Activated naive CD8-positive, alpha-beta T cell treated with anti-CD3 and anti-CD28 coated beads for 36 hours (primary cell): ENCODE measurements around the gene KIFC1. TPM values are rescaled to one million over a fixed set of nuclear protein-coding genes. Genes with fewer than 3 reads are reported as not detected.
A peak's percentile ranks its signal among the peaks of the same experiment; 100 is the strongest.
"Not testable (repeated sequence)": the region's sequence is repeated elsewhere in the genome, so short reads cannot be mapped to it uniquely, and the experiment has no call there.

ENCODE experiments used
- DNase-seq: peaks from one replicate; pipeline ENCODE4 v3.0.0; 2021
- H3K27ac Mint-ChIP-seq: one replicate; pipeline ENCODE4 v1.8.0; 2022; ENCODE audit warnings: mild to moderate bottlenecking, moderate library complexity, mixed read lengths
- H3K27me3 Mint-ChIP-seq: one replicate; pipeline ENCODE4 v1.8.0; 2022; ENCODE audit warnings: mild to moderate bottlenecking, mixed read lengths
- H3K36me3 Mint-ChIP-seq: one replicate; pipeline ENCODE4 v1.8.0; 2021; ENCODE audit warnings: mild to moderate bottlenecking, mixed read lengths
- H3K4me1 Mint-ChIP-seq: one replicate; pipeline ENCODE4 v1.8.0; 2021; ENCODE audit warnings: mixed read lengths
- H3K4me3 Mint-ChIP-seq: one replicate; pipeline ENCODE4 v1.8.0; 2022; ENCODE audit warnings: mild to moderate bottlenecking, moderate library complexity, mixed read lengths
- H3K9me3 Mint-ChIP-seq: one replicate; pipeline ENCODE4 v1.8.0; 2022; ENCODE audit warnings: mixed read lengths
- total RNA-seq, 2 experiments: library from RNA; stranded (reverse); gene quantifications; one replicate each; pipeline ENCODE4 v1.2.3, GENCODE V29; 2021

The KIFC1 gene
- 10 to 100 TPM; 74.1 to 76.9 TPM for total RNA-seq

DNA sequence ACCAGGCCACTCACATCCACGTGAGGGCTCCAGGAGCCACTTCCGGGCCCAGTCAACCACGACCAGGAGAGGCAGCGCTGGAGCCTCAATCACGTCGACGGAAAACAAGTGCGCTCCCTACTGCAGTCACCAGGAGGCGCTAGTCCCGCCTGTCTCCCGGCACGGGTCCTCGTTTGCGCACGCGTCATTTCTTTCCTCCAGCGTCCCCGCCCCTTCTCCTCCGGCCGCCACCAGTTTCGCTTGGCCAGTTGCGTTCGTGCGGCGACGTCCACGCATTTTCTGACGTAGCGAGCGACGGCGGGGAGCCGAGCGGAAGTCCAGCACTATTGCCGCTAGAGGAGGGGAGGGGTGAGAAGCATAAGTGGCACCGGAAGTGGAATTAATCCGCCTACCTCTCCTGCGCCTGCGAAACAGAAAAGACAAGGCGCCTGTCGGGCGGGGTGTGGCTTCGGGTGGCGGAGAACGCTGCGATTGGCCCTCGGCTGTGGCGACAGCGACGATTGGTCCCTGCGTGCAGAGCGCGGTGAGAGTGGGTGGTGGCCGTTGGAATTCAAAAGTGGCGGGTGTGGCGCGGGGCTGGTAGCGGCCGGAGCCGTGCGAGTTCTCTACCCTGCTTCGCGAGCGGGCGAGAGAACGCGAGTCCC, at the start of gene KIFC1:
TSS of gene KIFC1 (plus strand) at position 546 of the 644 bp plus-strand sequence. CDS start 163 bp downstream, outside the sequence.
- H3K4me1 Mint-ChIP-seq = peaks cover 33% of the 10 kb centered on the region
- peak within 1 kb of the TSS; percentile 96 for H3K27ac Mint-ChIP-seq
- H3K9me3 Mint-ChIP-seq = no peaks in the 10 kb centered on the region
- peak within 1 kb of the TSS; percentile 88 for H3K4me3 Mint-ChIP-seq
- DNase-seq = peak; percentile 99
- peaks cover 23% of the 10 kb centered on the region for H3K36me3 Mint-ChIP-seq
- H3K27me3 Mint-ChIP-seq = no peaks in the 10 kb centered on the region

GRCh38 chr6:33343606-33343952, 48.0 kb upstream of the KIFC1 start:
- DNase-seq, H3K36me3 Mint-ChIP-seq, H3K9me3 Mint-ChIP-seq, H3K27me3 Mint-ChIP-seq, H3K4me3 Mint-ChIP-seq: not testable (repeated sequence)
- Mint-ChIP-seq H3K4me1 (peaks cover 22% of the 10 kb centered on the region), H3K27ac (peak overlapping the region; percentile 71)

DNA sequence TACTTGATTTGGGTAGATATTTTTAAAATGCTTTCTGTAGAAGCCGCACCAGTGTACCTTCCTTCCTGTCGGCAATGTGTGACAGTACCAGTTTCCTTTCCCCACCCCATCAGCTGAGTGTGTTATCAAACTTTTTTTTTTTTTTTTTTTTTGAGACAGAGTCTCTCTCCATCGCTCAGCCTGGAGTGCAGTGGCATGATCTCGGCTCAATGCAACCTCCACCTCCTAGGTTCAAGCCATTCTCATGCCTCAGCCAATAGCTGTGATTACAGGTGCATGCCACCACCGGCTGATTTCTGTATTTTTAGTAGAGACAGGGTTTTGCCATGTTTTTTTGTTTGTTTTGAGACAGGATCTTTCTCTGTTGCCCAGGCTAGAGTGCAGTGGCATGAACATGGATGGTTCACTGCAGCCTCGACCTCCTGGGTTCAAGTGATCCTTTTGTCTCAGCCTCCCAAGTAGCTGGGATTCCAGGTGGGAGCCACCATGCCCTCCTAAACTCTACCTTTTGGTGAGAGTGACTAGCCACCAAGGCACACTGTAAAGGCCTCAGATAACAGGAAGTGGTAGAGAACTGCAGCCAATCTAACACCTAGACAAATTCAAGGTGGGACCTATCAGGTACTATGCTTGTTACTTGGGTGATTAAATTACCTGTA, 47.5 kb upstream of the KIFC1 start:
- no peaks in the 10 kb centered on the region for H3K36me3 Mint-ChIP-seq
- H3K9me3 Mint-ChIP-seq = no peaks in the 10 kb centered on the region
- peaks cover 22% of the 10 kb centered on the region for H3K4me1 Mint-ChIP-seq
- peak overlapping the region; percentile 71 for H3K27ac Mint-ChIP-seq
- H3K4me3 Mint-ChIP-seq = peak overlapping the region; percentile 22
- no peaks in the 10 kb centered on the region for H3K27me3 Mint-ChIP-seq
- peak; percentile 20 for DNase-seq

DNA sequence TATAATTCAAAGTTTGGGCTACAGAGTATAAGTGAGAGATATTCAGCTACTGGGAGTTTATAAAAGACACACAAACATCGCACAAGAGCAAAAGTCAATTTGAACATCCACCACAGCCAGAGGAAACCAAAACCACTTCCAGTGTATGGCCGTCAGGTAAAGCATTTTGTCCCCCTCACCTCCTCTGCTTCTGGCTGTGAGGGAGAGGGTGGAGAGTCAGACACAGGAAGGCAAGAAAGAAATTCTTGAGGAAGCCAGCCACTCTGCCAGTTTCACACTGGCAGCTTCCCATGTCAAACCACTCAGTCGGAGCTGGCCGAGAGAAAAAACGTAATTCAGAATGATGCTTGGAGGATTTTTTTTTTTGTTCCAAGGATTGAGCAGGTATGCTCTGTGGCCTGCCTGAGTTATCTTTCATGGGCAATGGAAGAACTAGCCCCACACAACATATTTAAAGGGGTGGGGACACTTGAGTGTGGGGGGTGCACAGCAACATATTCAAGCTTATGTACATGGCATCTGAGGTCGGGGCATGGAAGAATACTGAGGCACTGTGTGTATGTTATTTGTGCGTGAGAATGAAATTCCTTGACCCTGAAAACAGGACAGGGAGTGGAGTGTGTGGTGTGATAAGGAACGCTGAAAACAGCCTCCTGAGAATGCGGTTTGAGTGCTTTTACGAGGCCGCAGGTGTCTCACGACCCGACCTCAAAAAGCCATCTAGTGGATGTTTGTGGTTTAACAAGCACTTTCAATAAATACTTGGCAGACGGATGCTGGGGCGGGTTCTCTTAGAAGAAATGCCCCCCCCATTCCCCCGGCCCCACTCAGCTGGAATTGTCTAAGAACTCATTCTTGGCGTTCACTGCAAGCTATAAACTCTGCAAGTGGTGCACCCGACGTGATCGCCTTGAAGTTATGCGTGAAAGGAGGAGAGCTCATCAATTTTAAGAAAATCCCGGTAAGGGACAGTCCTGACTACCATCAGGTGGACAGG, 46.6 kb upstream of the KIFC1 start:
- Mint-ChIP-seq H3K36me3 (no peaks in the 10 kb centered on the region), H3K27me3 (no peaks in the 10 kb centered on the region), H3K4me1 (peaks cover 22% of the 10 kb centered on the region), H3K27ac (peak overlapping the region; percentile 71), H3K4me3 (peak overlapping the region; percentile 67), H3K9me3 (no peaks in the 10 kb centered on the region)
- peak; percentile 50 for DNase-seq

DNA sequence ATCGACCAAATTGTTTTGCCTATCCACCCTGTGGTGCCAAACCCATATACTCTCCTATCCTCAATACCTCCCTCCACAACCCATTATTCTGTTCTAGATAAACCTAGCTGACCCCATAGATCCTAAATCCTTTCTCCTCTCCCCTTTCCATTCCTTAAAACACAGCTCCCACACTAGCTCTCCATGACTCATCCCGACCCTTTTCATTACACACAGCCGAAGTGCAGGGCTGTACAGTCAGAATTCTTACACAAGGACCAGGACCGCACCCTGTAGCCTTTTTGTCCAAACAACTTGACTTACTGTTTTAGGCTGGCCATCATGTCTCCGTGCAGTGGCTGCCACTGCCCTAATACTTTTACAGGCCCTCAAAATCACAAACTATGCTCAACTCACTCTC, 44.7 kb upstream of the KIFC1 start:
- not testable (repeated sequence) for DNase-seq, H3K36me3 Mint-ChIP-seq, H3K4me3 Mint-ChIP-seq, H3K9me3 Mint-ChIP-seq, H3K27ac Mint-ChIP-seq, H3K27me3 Mint-ChIP-seq
- peaks cover 18% of the 10 kb centered on the region for H3K4me1 Mint-ChIP-seq

- no peak for DNase-seq
- Mint-ChIP-seq H3K4me3 (no peak overlapping the region), H3K27me3 (no peaks in the 10 kb centered on the region), H3K9me3 (no peaks in the 10 kb centered on the region), H3K36me3 (no peaks in the 10 kb centered on the region), H3K27ac (no peak overlapping the region), H3K4me1 (peaks cover 18% of the 10 kb centered on the region)
Measured at GRCh38 chr6:33347816-33348215, 43.8 kb upstream of the KIFC1 start.

DNA sequence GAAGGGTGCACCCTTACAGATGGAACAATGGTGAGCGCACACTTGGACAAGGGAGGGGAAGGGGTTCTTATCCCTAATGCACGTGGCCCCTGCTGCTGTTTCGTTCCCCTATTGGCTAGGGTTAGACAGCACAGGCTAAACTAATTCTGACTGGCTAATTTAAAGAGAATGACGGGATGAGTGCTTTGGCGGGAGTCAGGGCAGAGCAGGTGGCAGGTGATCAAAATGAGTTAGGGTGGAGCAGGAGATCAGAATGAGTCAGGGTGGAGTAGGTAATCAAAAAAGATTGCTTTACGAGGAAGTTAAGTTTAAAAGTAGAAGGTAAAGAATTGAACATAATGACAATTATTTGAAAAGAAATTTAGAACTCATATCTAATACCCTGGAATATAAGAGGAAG, 35.8 kb upstream of the KIFC1 start:
- H3K36me3 Mint-ChIP-seq, H3K27me3 Mint-ChIP-seq, DNase-seq, H3K27ac Mint-ChIP-seq, H3K4me1 Mint-ChIP-seq, H3K9me3 Mint-ChIP-seq, H3K4me3 Mint-ChIP-seq: not testable (repeated sequence)

GRCh38 chr6:33356295-33356694, 35.3 kb upstream of the KIFC1 start:
- H3K9me3 Mint-ChIP-seq = no peaks in the 10 kb centered on the region
- no peak for DNase-seq
- H3K4me3 Mint-ChIP-seq = no peak overlapping the region
- H3K4me1 Mint-ChIP-seq = no peaks in the 10 kb centered on the region
- no peak overlapping the region for H3K27ac Mint-ChIP-seq
- H3K27me3 Mint-ChIP-seq = no peaks in the 10 kb centered on the region
- H3K36me3 Mint-ChIP-seq = no peaks in the 10 kb centered on the region

- H3K9me3 Mint-ChIP-seq, H3K27me3 Mint-ChIP-seq, H3K4me1 Mint-ChIP-seq, DNase-seq, H3K27ac Mint-ChIP-seq, H3K4me3 Mint-ChIP-seq, H3K36me3 Mint-ChIP-seq: not testable (repeated sequence)
Measured at GRCh38 chr6:33357160-33357871, 34.3 kb upstream of the KIFC1 start.

DNA sequence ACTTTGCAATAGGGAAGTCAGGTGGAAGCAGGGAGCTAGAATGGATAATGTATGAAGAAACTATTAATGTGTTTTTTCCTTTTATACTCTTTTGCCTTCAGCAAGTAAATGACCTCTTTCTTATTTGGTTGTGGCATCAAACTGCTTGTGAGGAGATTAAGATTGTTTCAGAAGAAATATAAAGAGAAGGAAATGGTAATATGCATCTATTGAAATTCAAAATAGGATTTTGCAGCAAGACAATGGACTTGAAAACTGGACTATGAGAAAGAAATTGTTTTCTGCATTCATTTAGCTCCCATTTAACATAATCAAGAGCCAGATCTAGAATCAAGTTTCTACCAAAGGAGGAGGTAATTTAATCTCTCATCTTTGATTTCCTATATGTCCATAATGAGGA, 32.3 kb upstream of the KIFC1 start:
- Mint-ChIP-seq H3K27me3 (no peaks in the 10 kb centered on the region), H3K9me3 (no peaks in the 10 kb centered on the region), H3K4me1 (no peaks in the 10 kb centered on the region), H3K4me3 (no peak overlapping the region), H3K27ac (no peak overlapping the region), H3K36me3 (no peaks in the 10 kb centered on the region)
- no peak for DNase-seq

GRCh38 chr6:33363486-33363885, 28.1 kb upstream of the KIFC1 start:
- H3K27me3 Mint-ChIP-seq, H3K4me1 Mint-ChIP-seq, H3K9me3 Mint-ChIP-seq, H3K27ac Mint-ChIP-seq, H3K36me3 Mint-ChIP-seq, H3K4me3 Mint-ChIP-seq, DNase-seq: not testable (repeated sequence)

DNA sequence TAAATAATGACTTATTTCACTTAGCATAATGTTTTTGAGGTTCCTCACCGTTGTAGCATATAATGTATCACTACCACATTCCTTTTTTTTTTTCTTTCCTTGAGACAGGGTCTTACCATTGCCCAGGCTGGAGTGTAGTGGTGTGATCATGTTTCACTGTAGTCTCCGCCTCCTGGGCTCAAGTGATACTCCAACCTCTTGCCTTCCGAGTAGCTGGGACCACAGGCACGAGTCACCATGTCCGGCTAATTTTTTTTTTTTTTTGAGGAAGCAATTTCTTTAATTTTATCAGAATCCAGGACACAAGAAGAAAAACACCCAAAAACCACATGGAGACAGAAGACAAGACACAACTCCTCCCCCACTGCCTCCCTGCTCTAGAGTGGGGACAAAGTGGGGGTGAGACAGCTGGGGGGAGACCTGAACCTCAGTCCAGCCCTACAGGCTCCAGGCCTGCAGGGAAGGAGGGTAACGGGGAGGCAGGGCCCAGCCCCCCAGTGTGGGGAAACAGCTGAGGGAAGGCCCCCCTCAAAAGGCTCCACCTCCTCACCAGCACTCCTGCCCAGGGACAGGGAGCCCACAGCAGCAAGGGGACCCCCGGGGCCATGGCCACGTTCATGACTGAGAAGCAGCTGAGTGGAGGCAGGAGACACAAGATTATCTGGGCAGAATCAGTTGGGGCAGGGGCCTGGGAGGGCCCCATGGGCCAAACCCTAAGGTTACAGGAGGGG, 27.0 kb upstream of the KIFC1 start:
- not testable (repeated sequence) for H3K9me3 Mint-ChIP-seq, H3K4me3 Mint-ChIP-seq, DNase-seq, H3K36me3 Mint-ChIP-seq, H3K27ac Mint-ChIP-seq, H3K27me3 Mint-ChIP-seq, H3K4me1 Mint-ChIP-seq

DNA sequence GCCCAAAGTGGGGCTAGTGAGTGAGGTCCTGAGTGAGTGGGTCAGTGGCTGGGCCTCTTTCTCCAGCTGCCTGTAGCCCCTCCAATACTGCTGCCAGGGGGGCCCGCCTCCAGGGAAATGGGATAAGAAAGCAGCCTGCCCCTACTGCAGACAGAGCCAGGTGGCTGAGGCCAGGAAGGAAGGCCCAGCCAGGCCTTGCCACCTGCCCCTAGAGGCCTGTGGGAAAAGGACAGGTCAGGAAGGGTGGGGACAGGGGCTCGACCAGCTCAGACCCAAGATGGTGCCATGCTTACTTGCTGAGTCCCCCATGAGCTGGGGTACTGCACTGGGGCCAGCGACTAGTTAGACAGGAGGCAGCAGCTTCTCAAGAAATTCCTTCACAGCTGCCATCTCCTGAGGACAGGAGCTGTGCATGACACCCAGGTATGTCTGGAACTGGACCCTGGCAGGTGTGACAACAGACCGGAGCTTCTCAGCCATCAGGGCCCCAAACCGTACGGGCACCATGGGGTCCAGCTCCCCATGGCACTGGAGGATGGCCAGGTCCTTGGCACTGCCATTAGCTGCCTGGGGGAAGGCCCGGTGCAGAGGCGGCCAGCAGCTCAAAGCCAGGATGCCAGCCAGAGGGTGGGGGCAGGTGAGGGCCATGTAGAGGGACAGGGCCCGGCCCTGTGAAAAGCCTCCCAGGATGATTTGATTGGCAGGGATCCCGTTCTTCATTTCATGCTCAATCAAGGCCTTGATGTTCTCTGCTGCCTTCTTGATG, 26.2 kb upstream of the KIFC1 start:
- not testable (repeated sequence) for H3K4me1 Mint-ChIP-seq, H3K4me3 Mint-ChIP-seq, H3K36me3 Mint-ChIP-seq, H3K27ac Mint-ChIP-seq, H3K27me3 Mint-ChIP-seq, H3K9me3 Mint-ChIP-seq, DNase-seq
